NT2/D1 (cell line): ENCODE measurements around the gene NOB1.
"Not testable (repeated sequence)": the region's sequence is repeated elsewhere in the genome, so short reads cannot be mapped to it uniquely, and the experiment has no call there.

Experiments used
- DNase-seq: peaks from one replicate; pipeline ENCODE4 v3.0.0-alpha.2; 2011; ENCODE audit warnings: low read depth, low spot score
- H3K27me3 ChIP-seq: 2 replicates; pipeline ENCODE4 v1.6.0; 2011; ENCODE audit warnings: mild to moderate bottlenecking; ENCODE audit not compliant: insufficient read length, insufficient read depth
- H3K36me3 ChIP-seq: 2 replicates; pipeline ENCODE4 v1.6.1; 2011; ENCODE audit warnings: mild to moderate bottlenecking, low read length, mixed read lengths; ENCODE audit not compliant: insufficient read depth, insufficient read length
- H3K4me1 ChIP-seq: 2 replicates; pipeline ENCODE4 v1.5.1; 2011; ENCODE audit not compliant: insufficient read depth, insufficient read length
- H3K4me3 ChIP-seq: 2 replicates; pipeline ENCODE4 v1.5.1; 2011; ENCODE audit warnings: low read depth; ENCODE audit not compliant: insufficient read length
- H3K9ac ChIP-seq: 2 replicates; pipeline ENCODE4 v1.6.0; 2011; ENCODE audit warnings: low read depth; ENCODE audit not compliant: insufficient read length
- H3K9me3 ChIP-seq: 2 replicates; pipeline ENCODE4 v1.5.1; 2011; ENCODE audit warnings: mild to moderate bottlenecking, low read length; ENCODE audit not compliant: insufficient read depth
- SUZ12 ChIP-seq: IDR thresholded peaks from 2 replicates; pipeline ENCODE4 v1.6.1; 2011; ENCODE audit not compliant: insufficient read length, insufficient read depth; ENCODE audit errors: extremely low read depth
- YY1 ChIP-seq: IDR thresholded peaks from 2 replicates; pipeline ENCODE4 v1.6.1; 2011; ENCODE audit not compliant: insufficient read length, insufficient read depth
- ZNF274 ChIP-seq: IDR thresholded peaks from 2 replicates; pipeline ENCODE4 v1.6.1; 2011; ENCODE audit warnings: mild to moderate bottlenecking, low read depth, low read length

NOB1 gene

GRCh38 chr16:69768666-69769065, 13.9 kb upstream of the NOB1 start:
- no peak for DNase-seq
- H3K36me3 ChIP-seq = peaks cover 5% of the 10 kb centered on the region
- no peaks in the 10 kb centered on the region for H3K27me3 ChIP-seq
- H3K9ac ChIP-seq = no peak overlapping the region
- no peaks in the 10 kb centered on the region for H3K9me3 ChIP-seq
- TF ChIP-seq YY1 (no peak), SUZ12 (no peak), ZNF274 (no peak)
- H3K4me3 ChIP-seq = no peak overlapping the region
- peaks cover 2% of the 10 kb centered on the region for H3K4me1 ChIP-seq

- peaks cover 5% of the 10 kb centered on the region for H3K36me3 ChIP-seq
- no peak overlapping the region for H3K4me3 ChIP-seq
- H3K4me1 ChIP-seq = no peaks in the 10 kb centered on the region
Measured at GRCh38 chr16:69767459-69768229, 12.9 kb upstream of the NOB1 start.

GRCh38 chr16:69763599-69763942, 8.8 kb upstream of the NOB1 start:
- Histone ChIP-seq H3K36me3 (peaks cover 5% of the 10 kb centered on the region), H3K27me3 (no peaks in the 10 kb centered on the region), H3K9me3 (no peaks in the 10 kb centered on the region), H3K4me1 (no peaks in the 10 kb centered on the region), H3K4me3 (no peak overlapping the region), H3K9ac (no peak overlapping the region)
- DNase-seq = no peak
- TF ChIP-seq ZNF274 = no peak

More at GRCh38 chr16:69767459-69768229, 12.9 kb upstream of the NOB1 start:
- no peak overlapping the region for H3K9ac ChIP-seq
- no peaks in the 10 kb centered on the region for H3K27me3 ChIP-seq
- no peak for DNase-seq
- H3K9me3 ChIP-seq = no peaks in the 10 kb centered on the region
- TF ChIP-seq SUZ12 (no peak), ZNF274 (no peak), YY1 (no peak)

GRCh38 chr16:69762814-69763598, 8.3 kb upstream of the NOB1 start:
- Histone ChIP-seq H3K4me1 (no peaks in the 10 kb centered on the region), H3K4me3 (peak overlapping the region; percentile 96), H3K9ac (peak overlapping the region; percentile 94), H3K36me3 (peaks cover 5% of the 10 kb centered on the region), H3K9me3 (no peaks in the 10 kb centered on the region), H3K27me3 (no peaks in the 10 kb centered on the region)
- TF ChIP-seq SUZ12 (no peak), ZNF274 (no peak), YY1 (no peak)
- no peak for DNase-seq

GRCh38 chr16:69761983-69762813, 7.5 kb upstream of the NOB1 start, which contains the start of gene WWP2:
Gene WWP2 (plus strand): TSS chr16:69762332. CDS start chr16:69787011, 24,679 bp downstream.
- Histone ChIP-seq H3K9me3 (no peaks in the 10 kb centered on the region), H3K4me1 (no peaks in the 10 kb centered on the region), H3K4me3 (peak within 1 kb of the TSS; percentile 96), H3K27me3 (no peaks in the 10 kb centered on the region), H3K9ac (peak within 1 kb of the TSS; percentile 94), H3K36me3 (peaks cover 5% of the 10 kb centered on the region)
- DNase-seq = peak; percentile 69
- TF ChIP-seq ZNF274 (no peak), YY1 (no peak), SUZ12 (no peak)

GRCh38 chr16:69757375-69757774, 2.6 kb upstream of the NOB1 start:
- not testable (repeated sequence) for H3K9me3 ChIP-seq, H3K4me1 ChIP-seq, DNase-seq, H3K9ac ChIP-seq, H3K4me3 ChIP-seq, H3K27me3 ChIP-seq
- H3K36me3 ChIP-seq = peaks cover 15% of the 10 kb centered on the region

GRCh38 chr16:69756705-69757104, 2.0 kb upstream of the NOB1 start:
- no peaks in the 10 kb centered on the region for H3K4me1 ChIP-seq
- H3K9me3 ChIP-seq = no peaks in the 10 kb centered on the region
- H3K27me3 ChIP-seq = no peaks in the 10 kb centered on the region
- no peak overlapping the region for H3K9ac ChIP-seq
- H3K4me3 ChIP-seq = no peak overlapping the region
- no peak for DNase-seq
- TF ChIP-seq ZNF274 = no peak
- TF ChIP-seq YY1 = no peak
- no peak for TF ChIP-seq SUZ12
- H3K36me3 ChIP-seq = peaks cover 21% of the 10 kb centered on the region
